Measurements from ENCODE around the gene RAB40C. TPM values are rescaled to one million over a fixed set of nuclear protein-coding genes. Genes with fewer than 3 reads are reported as not detected.
A peak's percentile ranks its signal among the peaks of the same experiment; 100 is the strongest.
"Not testable (repeated sequence)": the region's sequence is repeated elsewhere in the genome, so short reads cannot be mapped to it uniquely, and the experiment has no call there.

The RAB40C gene
- total and polyA plus RNA-seq, 7 donors, result 16.8 to 41.2 (median 28.8) TPM

- TF ChIP-seq, protein P1, sequence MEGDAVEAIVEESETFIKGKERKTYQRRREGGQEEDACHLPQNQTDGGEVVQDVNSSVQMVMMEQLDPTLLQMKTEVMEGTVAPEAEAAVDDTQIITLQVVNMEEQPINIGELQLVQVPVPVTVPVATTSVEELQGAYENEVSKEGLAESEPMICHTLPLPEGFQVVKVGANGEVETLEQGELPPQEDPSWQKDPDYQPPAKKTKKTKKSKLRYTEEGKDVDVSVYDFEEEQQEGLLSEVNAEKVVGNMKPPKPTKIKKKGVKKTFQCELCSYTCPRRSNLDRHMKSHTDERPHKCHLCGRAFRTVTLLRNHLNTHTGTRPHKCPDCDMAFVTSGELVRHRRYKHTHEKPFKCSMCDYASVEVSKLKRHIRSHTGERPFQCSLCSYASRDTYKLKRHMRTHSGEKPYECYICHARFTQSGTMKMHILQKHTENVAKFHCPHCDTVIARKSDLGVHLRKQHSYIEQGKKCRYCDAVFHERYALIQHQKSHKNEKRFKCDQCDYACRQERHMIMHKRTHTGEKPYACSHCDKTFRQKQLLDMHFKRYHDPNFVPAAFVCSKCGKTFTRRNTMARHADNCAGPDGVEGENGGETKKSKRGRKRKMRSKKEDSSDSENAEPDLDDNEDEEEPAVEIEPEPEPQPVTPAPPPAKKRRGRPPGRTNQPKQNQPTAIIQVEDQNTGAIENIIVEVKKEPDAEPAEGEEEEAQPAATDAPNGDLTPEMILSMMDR (IDR thresholded peaks at IDR 0.05), result no peak
- no peak for TF ChIP-seq POLR2A (IDR thresholded peaks at IDR 0.05)
- no peak for TF ChIP-seq EP300 (IDR thresholded peaks at IDR 0.05)
- no peak for TF ChIP-seq POLR2AphosphoS5 (IDR thresholded peaks at IDR 0.05)
- Histone ChIP-seq H3K4me3 (no peak overlapping the region), H3K27me3 (no peaks in the 10 kb centered on the region), H3K36me3 (peaks cover 0 to 4% (median 0%) of the 10 kb centered on the region in 4 donors), H3K9me3 (no peaks in the 10 kb centered on the region), H3K4me1 (peaks cover 0 to 32% (median 25%) of the 10 kb centered on the region in 4 donors), H3K27ac (peak overlapping the region in 1 of 4 donors; percentile 53)
- DNase-seq, result no peak
- WGBS, 2 donors, result 24 to 79% methylated on average over 16 of the region's 16 CpGs
- intact Hi-C loops (cut with DNase I), result no loop called here
These were observed 3.9 kb downstream of the RAB40C start for GRCh38 chr16:593807-594206.

GRCh38 chr16:595094-595528, 5.2 kb downstream of the RAB40C start:
- peaks cover 0 to 9% (median 0%) of the 10 kb centered on the region in 4 donors for H3K36me3 ChIP-seq
- DNase-seq, result peak; percentile 50
- H3K4me3 ChIP-seq, result no peak overlapping the region
- 85 to 90% methylated on average over 18 of the region's 18 CpGs for WGBS, 2 donors
- intact Hi-C loops (cut with DNase I), result no loop called here
- peaks cover 0 to 32% (median 25%) of the 10 kb centered on the region in 4 donors for H3K4me1 ChIP-seq
- no peaks in the 10 kb centered on the region for H3K9me3 ChIP-seq
- no peak for TF ChIP-seq EP300 (IDR thresholded peaks at IDR 0.05)
- TF ChIP-seq POLR2A (IDR thresholded peaks at IDR 0.05), result no peak
- TF ChIP-seq, protein P1 (IDR thresholded peaks at IDR 0.05), result no peak
- TF ChIP-seq POLR2AphosphoS5 (IDR thresholded peaks at IDR 0.05), result no peak
- no peak overlapping the region for H3K27ac ChIP-seq
- no peaks in the 10 kb centered on the region for H3K27me3 ChIP-seq

DNA sequence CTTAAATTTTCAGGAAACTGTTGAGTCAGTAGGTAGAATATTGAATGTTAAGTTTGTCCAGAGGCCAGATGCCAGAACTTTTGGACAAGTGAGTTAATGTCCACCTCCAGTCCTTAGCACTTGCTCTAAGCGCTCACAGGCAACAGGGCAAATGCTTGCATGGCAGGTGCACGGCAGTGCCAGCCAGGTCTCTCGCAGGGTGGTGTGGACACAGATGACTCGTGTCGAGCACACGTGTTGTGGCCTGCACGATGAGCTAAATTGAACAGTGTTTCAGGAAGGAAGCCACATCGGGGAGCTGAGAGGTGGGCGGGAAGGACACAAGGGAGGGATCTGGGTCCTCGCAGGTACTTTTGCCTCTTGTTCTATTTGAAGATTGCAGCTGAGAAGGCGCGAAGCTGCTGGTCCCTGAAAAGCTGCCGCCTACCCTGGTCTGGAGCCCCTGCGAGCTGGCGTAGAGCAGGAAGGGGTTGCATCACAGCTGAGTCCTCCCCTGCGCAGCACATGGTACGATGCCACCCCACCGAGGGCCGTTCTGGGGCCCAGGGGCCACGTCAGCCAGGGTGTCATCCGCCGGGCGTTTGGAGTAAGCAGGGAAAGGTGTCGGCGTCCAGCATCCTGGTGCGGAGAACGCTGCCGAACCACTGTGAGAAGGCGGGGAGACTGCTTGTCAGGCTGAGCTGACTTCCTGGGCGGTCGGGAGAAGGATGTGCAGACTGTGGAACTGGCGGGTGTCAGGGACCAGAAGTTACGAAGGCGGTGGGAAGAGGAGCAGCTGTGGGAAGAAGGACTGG, 6.3 kb downstream of the RAB40C start:
- TF ChIP-seq, protein P1 (IDR thresholded peaks at IDR 0.05), result no peak
- TF ChIP-seq POLR2A (IDR thresholded peaks at IDR 0.05) (no peak), POLR2AphosphoS5 (IDR thresholded peaks at IDR 0.05) (no peak), EP300 (IDR thresholded peaks at IDR 0.05) (no peak)
- H3K36me3 ChIP-seq, result peaks cover 0 to 18% (median 0%) of the 10 kb centered on the region in 4 donors
- peak; percentile 58 for DNase-seq
- H3K27me3 ChIP-seq, result no peaks in the 10 kb centered on the region
- 85 to 88% methylated on average over 34 of the region's 34 CpGs for WGBS, 2 donors
- H3K27ac ChIP-seq, result no peak overlapping the region
- no peaks in the 10 kb centered on the region for H3K9me3 ChIP-seq
- intact Hi-C loops (cut with DNase I), result no loop called here
- no peak overlapping the region for H3K4me3 ChIP-seq
- peaks cover 0 to 24% (median 16%) of the 10 kb centered on the region in 4 donors for H3K4me1 ChIP-seq

- 87 to 96% methylated on average over 12 of the region's 12 CpGs for WGBS, 2 donors
- H3K36me3 ChIP-seq, result peaks cover 0 to 18% (median 0%) of the 10 kb centered on the region in 4 donors
These were observed 6.8 kb downstream of the RAB40C start for GRCh38 chr16:596736-597060.

DNA sequence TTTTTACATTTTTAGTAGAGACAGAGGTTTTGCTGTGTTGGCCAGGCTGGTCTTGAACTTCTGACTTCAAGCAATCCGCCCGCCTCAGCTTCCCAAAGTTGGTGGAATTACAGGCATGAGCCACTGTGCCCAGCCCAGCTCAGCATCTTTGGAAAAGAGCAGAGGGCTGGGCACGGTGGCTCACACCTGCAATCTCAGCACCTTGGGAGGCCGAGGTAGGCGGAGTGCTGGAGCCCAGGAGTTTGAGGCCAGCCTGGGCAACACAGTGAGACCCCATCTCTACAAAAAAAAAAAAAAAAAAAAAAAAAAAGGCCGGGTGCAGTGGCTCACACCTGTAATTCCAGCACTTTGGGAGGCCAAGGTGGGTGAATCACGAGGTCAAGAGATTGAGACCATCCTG, 7.8 kb downstream of the RAB40C start:
- H3K9me3 ChIP-seq; H3K27ac ChIP-seq; intact Hi-C loops (cut with DNase I); H3K27me3 ChIP-seq; DNase-seq; H3K4me3 ChIP-seq: not testable (repeated sequence)
- Histone ChIP-seq H3K4me1 (peaks cover 0 to 10% (median 3%) of the 10 kb centered on the region in 4 donors), H3K36me3 (peaks cover 0 to 18% (median 0%) of the 10 kb centered on the region in 4 donors)
- 96% methylated on average over 7 of the region's 7 CpGs for WGBS, 2 donors

More at GRCh38 chr16:596736-597060, 6.8 kb downstream of the RAB40C start:
- Histone ChIP-seq H3K4me1 (peaks cover 0 to 20% (median 11%) of the 10 kb centered on the region in 4 donors), H3K27me3 (no peaks in the 10 kb centered on the region), H3K27ac (no peak overlapping the region), H3K4me3 (no peak overlapping the region), H3K9me3 (no peaks in the 10 kb centered on the region)
- intact Hi-C loops (cut with DNase I), result no loop called here
- DNase-seq, result no peak
- TF ChIP-seq POLR2AphosphoS5 (IDR thresholded peaks at IDR 0.05) (no peak), POLR2A (IDR thresholded peaks at IDR 0.05) (no peak), EP300 (IDR thresholded peaks at IDR 0.05) (no peak)
- TF ChIP-seq, protein P1 (IDR thresholded peaks at IDR 0.05), result no peak

All from sigmoid colon (tissue), 7 donors.